Umbilical cord (tissue), 2 donors: ENCODE results near the gene KRT36. TPM values are rescaled to one million over a fixed set of nuclear protein-coding genes. Genes with fewer than 3 reads are reported as not detected.
A peak's percentile ranks its signal among the peaks of the same experiment; 100 is the strongest.

Experiments used
- DNase-seq: peaks from one replicate; pipeline ENCODE4 v3.0.0-alpha.2; 2015; ENCODE audit warnings: low spot score
- total RNA-seq: library from RNA; depleted of rRNA; stranded (reverse); fragments of >200 nt; gene quantifications from one replicate; pipeline ENCODE4 v1.2.3, GENCODE V29; 2014; ENCODE audit warnings: low replicate concordance; ENCODE audit not compliant: insufficient read depth

KRT36 gene
- total RNA-seq, 1 donor from 2014 or later, result 1.9 TPM

DNA sequence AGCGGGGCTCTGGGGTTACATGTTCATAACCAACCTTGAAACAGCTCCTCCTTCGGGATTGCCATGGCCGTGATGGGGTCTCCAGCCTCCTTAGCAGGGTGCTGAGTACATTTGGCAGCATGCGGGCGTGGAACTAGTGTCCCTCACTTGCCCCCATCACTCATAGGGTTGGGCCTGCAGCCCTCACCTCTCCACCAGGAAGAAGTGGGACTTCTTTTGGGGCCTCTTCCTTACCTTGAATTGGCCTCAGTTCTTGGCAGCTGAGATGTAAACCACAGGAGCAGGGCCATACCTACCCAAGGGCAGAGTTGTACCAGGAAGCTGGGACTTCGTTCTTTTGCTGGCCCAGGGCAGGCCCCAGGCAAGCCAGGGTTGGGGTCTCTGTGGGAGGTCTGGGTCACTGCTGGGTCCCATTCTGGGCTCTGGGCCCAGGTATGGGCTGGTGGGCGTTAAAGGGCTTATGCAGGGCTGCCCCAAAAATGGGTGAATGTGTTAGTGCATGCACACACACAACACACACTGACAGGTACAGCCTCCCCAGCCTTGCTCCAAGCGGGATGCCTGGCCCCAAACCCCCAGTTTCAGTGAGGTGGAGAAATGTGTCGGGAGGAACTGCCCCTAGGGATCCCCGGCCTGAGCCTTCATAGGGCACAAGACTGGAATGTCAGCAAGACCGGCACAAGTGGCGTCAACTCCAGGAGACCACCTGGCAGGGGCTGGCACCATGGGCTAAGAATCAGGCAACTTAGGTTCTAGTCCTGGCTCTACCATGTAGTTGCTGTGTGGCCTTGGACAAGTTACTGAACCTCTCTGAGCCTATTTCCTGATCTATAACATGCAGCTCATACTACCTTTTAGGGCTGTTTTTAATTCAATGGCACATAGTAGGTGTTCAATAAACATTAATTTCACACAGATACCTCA, 32.9 kb upstream of the KRT36 start:
- DNase-seq, result peak; percentile 49

DNA sequence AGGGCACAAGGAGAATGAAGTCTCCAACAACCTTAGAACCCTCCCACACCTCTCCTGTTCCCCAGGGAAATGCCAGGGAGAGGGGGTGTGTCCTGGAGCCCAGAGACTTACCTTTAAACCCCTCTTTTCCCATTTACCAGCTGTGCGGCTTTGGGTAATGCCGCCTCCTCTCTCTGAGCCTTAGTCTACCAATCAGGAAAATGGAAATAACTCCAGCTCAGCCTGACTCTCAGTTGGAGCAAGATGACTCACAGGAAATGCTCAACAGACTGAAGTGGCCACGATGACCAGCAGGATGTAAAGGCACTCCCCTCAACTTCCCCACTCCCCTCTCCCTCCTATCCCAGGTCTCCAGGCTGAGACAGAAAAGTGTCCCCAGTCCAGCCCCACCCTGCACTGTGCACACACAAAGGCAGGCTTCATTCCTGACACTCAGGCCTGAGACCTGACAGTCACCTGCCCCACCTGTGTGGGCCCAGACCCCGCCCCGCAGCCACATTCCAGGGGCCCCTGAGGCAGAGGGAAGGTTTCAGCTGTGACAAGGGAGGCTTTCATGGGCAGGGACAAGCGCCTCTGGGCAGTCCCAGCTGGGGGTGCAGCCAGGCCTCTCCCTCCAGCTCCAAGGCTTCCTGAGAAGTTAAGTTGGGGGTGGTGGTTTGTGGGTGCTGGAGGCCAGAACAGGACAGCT, 32.0 kb upstream of the KRT36 start:
- peak; percentile 45 for DNase-seq

DNA sequence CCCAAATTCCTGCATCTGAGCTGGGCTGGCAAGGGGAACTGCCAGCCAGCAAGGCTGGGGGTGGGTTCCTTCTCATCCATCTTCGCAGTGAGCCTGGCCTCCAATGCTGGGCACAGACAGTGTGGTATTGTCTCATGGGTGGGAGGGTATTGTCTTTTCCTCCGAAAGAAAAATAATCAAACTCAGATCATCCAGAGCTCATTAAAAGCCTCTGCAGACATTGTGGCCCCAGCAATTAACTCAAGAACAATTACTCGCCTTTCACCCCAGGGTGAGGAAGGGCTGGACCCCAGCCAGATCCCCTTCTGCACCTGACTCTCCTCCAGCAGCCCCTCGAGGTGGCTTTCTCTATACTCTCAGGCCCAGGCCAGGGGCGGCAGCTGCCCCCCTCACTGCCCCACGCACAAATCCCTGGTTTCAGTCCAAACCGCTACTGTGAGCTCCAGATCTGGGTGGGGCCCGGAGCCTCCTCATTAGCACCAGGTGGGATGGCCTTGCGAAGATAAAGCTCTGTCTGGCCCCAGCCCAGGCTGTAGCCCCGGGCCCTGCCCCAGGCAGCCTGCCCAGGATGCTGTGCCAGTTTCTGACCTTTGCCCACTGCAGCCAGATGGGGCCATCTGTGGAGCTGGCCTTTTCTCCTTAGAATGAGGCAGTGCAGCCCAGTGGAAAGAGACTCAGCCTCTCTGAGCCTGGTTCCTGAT, 31.3 kb upstream of the KRT36 start:
- no peak for DNase-seq

DNA sequence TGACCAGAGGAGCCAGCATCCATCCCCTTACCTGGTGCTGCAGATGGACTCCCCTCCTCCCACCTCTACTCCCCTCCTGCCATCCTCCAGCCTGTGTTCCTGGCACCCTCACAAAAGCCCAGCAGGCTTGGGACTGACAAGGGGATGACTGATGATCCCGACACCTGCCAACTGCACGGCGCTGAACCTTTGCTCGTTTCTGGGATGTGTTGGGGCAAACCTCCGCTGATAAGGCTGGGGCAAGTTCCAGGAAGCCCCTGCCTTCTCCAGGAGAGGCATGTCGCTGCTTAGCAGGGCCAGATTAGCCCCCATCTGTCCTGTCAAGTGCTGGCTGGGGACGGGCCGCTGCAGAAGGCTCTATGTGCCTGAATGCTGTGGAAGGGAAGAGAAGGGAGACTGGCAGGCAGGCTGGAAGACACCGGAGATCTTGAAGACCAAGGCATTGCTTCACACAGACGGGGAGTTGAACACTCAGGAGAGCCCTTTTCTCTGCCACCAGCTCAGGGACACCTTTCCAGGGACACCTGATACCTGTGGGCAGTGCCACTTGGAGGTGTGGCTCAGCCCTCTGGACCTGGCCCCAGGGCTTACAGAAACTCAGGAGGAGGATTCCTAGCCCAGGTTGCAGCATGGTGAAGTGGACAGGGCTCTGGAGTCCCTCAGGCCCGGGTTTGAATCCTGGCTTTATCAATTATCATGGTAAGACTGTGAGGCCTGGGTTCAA, 30.0 kb upstream of the KRT36 start:
- peak; percentile 64 for DNase-seq

GRCh38 chr17:41518789-41519449, 29.2 kb upstream of the KRT36 start, which contains the start of gene KRT15:
TSS of gene KRT15 (minus strand) at chr17:41518890. CDS start at chr17:41518827, 63 bp downstream.
- peak; percentile 51 for DNase-seq

DNA sequence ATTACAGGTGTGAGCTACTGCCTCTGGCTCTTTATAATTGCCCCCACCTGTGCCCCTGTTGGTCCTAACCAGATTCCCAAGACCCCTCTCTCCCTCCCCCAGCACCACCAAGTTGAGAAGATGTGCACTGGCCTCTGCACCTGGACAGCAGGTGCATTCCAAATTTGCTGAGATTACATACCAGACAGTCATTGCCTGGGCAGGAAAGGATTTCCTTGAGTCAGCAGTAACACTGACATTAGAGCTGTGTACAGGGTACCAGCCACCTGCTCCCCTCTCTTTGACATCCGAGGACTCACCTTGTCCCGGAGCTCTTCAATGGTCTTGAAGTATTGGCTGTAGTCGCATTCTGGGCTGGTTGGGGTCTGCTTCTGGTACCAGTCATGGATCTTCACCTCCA, 28.3 kb upstream of the KRT36 start:
- DNase-seq, result no peak

GRCh38 chr17:41516830-41517283, 27.1 kb upstream of the KRT36 start:
- DNase-seq, result no peak

DNA sequence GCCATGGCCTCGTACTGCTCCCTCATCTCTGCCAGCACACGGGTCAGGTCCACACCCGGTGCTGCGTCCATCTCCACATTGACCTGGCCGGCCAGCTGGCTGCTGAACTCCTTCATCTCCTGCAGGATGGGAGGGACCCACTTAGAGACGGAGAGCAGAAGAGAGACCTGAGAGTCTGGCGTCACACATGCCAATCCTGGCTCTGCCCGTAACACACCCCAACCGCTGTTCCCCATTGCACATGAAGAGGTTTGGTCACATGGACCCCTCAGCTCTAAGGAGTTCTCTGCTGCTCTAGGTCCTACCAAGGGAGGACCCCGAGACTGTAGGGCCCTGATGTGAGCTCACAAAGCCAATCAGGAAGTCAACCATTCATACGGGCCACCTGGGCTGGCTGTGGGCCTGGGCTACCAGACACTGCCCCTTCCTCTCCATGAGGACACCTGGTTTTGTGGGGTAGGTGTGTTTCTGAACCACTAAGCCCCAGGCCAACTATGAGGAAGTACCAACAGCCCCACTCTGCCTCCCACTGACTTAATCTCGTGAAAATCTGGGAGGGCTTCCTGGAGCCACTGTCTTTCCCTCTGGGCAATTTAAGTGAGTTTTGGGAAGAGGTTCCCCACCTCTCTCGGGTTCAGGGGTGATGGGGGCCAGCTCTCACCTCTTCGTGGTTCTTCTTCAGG, 26.6 kb upstream of the KRT36 start:
- no peak for DNase-seq

- no peak for DNase-seq
Observed at GRCh38 chr17:41513168-41513547, 23.4 kb upstream of the KRT36 start.

DNA sequence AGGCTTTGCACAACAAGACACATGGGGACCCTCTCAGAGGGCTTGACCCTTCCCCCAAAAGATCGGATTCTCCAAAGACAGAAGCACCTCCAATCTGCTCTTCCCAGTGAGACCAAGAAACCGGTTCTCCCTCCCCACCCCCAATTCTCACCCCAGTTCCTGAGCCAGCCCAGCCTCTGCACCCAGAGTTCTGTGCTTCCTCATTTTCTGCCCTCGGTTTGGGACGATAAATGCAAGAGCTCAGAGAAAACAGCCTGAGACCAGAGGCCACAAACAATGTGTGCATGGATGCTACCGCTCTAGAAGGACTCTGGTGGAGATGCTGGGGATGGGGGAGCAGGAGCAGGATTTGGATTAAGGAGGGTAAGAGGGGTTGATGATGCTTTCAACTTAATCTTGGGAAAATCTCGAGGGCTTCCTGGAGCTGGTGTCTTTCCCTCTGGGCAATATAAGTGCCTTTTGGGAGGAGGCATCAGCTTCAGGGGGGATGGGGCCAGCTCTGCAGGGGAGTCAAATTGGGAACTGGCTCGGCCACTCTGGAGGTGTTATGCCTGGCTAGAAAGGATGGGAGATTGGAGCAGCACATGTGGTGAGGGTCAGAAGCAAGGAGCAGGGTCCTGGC, 22.9 kb upstream of the KRT36 start:
- DNase-seq, result no peak

DNA sequence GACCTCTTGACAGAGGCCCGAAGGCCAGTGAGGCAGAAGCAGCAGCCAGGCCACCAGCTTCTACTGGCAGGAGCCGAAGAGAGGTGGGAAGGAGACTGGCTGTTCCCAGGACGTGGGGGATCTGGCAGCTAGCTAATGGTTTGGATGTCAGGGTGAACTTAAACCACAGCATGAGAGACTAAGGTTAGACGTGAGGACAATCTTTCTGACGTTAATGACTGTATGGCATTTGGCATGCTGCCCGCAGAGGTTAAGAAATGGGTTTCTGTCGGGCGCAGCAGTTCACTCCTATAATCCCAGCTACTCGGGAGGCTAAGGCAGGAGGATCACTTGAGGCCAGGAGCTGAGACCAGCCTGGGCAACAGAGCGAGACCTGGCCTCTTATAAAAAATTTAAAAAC, 22.0 kb upstream of the KRT36 start:
- no peak for DNase-seq

DNA sequence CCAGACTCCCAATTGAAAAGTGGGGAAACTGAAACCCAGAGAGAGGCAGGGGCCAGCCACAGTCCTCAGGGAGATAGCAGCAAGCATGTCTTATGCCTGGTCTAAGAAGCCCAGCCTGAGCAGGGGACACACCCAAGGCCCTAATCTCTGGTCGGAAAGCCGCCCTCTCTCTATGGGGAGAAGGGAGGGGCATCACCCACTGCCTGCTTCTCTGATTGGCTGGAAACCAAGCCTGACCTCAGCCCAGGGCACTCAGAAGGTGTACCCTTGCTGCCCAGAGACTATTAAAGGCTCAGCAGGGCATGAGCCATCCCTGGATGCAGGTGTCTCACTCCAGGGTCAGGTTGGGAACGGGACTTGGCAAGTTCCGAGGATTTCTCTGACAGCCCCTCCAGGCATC, 21.4 kb upstream of the KRT36 start:
- peak; percentile 72 for DNase-seq

DNA sequence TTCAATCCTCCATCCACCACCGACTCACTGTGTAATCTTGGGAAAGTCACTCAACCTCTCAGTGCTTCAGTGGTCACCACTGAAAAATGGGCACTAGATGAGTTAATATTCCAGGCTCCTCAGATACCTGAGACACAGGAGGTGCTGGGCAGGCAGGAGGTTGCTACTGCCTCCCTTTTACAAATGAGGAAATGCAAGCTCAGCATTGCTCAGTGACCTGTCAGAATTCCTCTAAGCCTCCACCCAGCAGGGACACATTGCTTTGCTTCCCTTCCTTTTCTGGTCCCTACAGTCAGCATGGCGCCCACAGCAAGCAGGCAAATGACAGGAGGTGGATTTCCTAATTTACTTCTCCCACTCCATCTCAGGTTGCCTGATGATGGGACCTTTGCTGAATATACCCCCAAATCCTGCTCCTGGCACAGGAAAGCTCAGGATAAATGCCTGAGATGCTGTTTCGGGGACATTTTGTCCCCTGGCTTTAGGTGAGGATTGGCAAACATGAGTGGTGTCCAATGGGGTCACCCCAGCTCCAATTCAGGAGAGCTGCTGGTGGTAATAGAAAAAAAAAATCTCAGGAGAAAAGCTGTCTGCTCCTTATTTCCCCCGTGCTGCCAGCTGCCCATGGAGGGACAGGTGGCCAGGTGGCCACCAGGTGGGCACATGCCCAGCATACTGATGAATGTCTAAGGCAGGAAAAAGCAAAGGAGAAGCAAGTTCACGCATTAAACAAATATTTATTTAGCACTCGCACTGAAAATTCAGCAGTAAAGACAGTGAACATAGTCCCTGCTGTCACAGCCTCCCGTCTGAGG, 20.7 kb upstream of the KRT36 start:
- DNase-seq, result no peak

DNA sequence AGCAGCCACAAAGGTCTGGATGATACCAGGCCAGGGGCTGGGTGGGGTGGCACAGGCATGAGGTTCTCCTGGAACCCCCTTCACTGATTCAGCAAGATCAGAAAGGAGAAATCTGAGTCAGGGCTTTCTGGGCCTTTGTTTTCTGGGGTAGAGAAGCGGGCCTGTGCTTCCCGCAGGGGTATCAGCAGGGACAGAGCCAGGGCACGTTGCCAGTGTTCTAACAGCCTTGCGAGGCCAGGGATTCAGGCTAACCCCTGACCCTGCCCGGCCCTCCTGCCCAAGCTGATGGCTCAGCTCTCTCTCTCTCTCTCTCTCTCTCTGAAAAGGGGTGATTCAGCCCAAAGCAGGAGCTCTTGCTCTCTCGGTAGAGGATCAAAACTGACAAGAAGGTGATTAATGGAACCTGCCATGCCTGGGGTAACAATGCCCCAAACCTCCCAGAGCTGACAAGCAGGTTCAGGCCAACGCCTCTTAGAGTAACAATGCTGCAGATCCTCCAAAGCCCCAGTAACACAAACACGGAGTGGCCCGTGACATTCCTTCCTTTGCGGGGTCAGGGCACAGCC, 17.7 kb upstream of the KRT36 start:
- peak; percentile 59 for DNase-seq

- DNase-seq, result no peak
Observed at GRCh38 chr17:41505809-41506767, 16.4 kb upstream of the KRT36 start.

- DNase-seq, result peak; percentile 41
Observed at GRCh38 chr17:41505007-41505808, 15.5 kb upstream of the KRT36 start, which contains the start of gene KRT13. TSS of gene KRT13 (minus strand) at chr17:41505612. CDS start at chr17:41505550, 62 bp downstream.
